K562 (cell line): Measurements from ENCODE around the gene KRT34. TPM values are rescaled to one million over a fixed set of nuclear protein-coding genes. Genes with fewer than 3 reads are reported as not detected.

ENCODE experiments used
- ZBTB40 ChIP-seq, 2 experiments: fragments of 450-650 bp in 1 of 2; sonication (generic) in 1 of 2; formaldehyde crosslinking in 1 of 2; IDR thresholded peaks; 2 replicates each; pipeline versions ENCODE4 v1.7.1 to v1.9.0; 2016 to 2022; ENCODE audit warnings: inconsistent platforms in 1 of 2, mild to moderate bottlenecking in 1 of 2, missing genetic modification reagents in 1 of 2
- polyA plus RNA-seq, 8 experiments: library from polyadenylated mRNA; depleted of rRNA in 4 of 8; stranded (reverse) in 5 of 8; unstranded in 3 of 8; fragments of >200 nt; fragmentation: Nextera tagmentation in 2 of 8; fragmentation: Illumina TruSeq in 1 of 8; extraction: Ambion mirVana in 2 of 8; extraction: Trizol in 1 of 8; gene quantifications; 2 replicates each; pipeline versions ENCODE4 v1.2.1 to v1.2.3, GENCODE V29; 2011 to 2014; ENCODE audit warnings: inconsistent platforms in 1 of 8, missing spikeins in 1 of 8
- total RNA-seq, 7 experiments: library from RNA; depleted of rRNA in 6 of 7; stranded (reverse); fragments of >200 nt in 6 of 7; fragmentation: Illumina TruSeq in 2 of 7; extraction: Trizol in 2 of 7; gene quantifications; 2 replicates each; pipeline versions ENCODE4 v1.2.1 to v1.2.3, GENCODE V29; 2011 to 2021; ENCODE audit warnings: low replicate concordance in 1 of 7

Gene KRT34
- total and polyA plus RNA-seq, 9 of the 15 experiments (the other 6 are each of a cell fraction or from before 2014, with no cell fraction given): not detected

GRCh38 chr17:41415833-41416335 lies 33.8 kb upstream of the KRT34 start (continued):
- TF ChIP-seq ZBTB40 (IDR thresholded peaks at IDR 0.05): no peak
- TF ChIP-seq ZBTB40 (CRISPR knock-in tag; IDR thresholded peaks at IDR 0.05): no peak
